HG02571 (cell line): Measurements from ENCODE around the gene AGAP1.

ENCODE experiments used
- ATAC-seq: cut with Tn5 transposase; IDR thresholded peaks from one replicate; pipeline ENCODE4 v1.9.1; 2021; ENCODE audit warnings: mild to moderate bottlenecking, moderate library complexity; ENCODE audit not compliant: unreplicated experiment

AGAP1 gene

GRCh38 chr2:235566415-235566814 is 72.6 kb downstream of the AGAP1 start:
- ATAC-seq, result no peak

- no peak for ATAC-seq
These were observed 73.2 kb downstream of the AGAP1 start for GRCh38 chr2:235566931-235567495.

- no peak for ATAC-seq
These were observed 74.0 kb downstream of the AGAP1 start for GRCh38 chr2:235567842-235568241.

GRCh38 chr2:235568431-235568830 is 74.6 kb downstream of the AGAP1 start:
- ATAC-seq, result no peak

- ATAC-seq, result no peak
These were observed 76.0 kb downstream of the AGAP1 start for GRCh38 chr2:235569837-235570236.

- no peak for ATAC-seq
These were observed 76.4 kb downstream of the AGAP1 start for GRCh38 chr2:235570256-235570655.

- ATAC-seq, result no peak
These were observed 77.3 kb downstream of the AGAP1 start for GRCh38 chr2:235570966-235571692.

GRCh38 chr2:235572592-235572991 is 78.7 kb downstream of the AGAP1 start:
- ATAC-seq, result no peak

GRCh38 chr2:235573331-235574221 is 79.7 kb downstream of the AGAP1 start:
- no peak for ATAC-seq

GRCh38 chr2:235575431-235575830 is 81.6 kb downstream of the AGAP1 start:
- no peak for ATAC-seq

- ATAC-seq, result no peak
These were observed 82.1 kb downstream of the AGAP1 start for GRCh38 chr2:235575904-235576303.

- no peak for ATAC-seq
These were observed 82.6 kb downstream of the AGAP1 start for GRCh38 chr2:235576337-235576910.

GRCh38 chr2:235577404-235578330 is 83.8 kb downstream of the AGAP1 start:
- ATAC-seq, result no peak

- ATAC-seq, result no peak
These were observed 85.3 kb downstream of the AGAP1 start for GRCh38 chr2:235579128-235579527.

- ATAC-seq, result no peak
These were observed 86.7 kb downstream of the AGAP1 start for GRCh38 chr2:235580426-235581157.

- ATAC-seq, result no peak
These were observed 88.3 kb downstream of the AGAP1 start for GRCh38 chr2:235582081-235582686.

- ATAC-seq, result no peak
These were observed 88.9 kb downstream of the AGAP1 start for GRCh38 chr2:235582729-235583128.

GRCh38 chr2:235583144-235583543 is 89.3 kb downstream of the AGAP1 start:
- no peak for ATAC-seq

- no peak for ATAC-seq
These were observed 90.2 kb downstream of the AGAP1 start for GRCh38 chr2:235583925-235584637.
